HG02852 (cell line): ENCODE results near the gene TRIM64.
"Not testable (repeated sequence)": the region's sequence is repeated elsewhere in the genome, so short reads cannot be mapped to it uniquely, and the experiment has no call there.

Experiments used
- ATAC-seq: cut with Tn5 transposase; IDR thresholded peaks from one replicate; pipeline ENCODE4 v1.9.1; 2021; ENCODE audit warnings: mild to moderate bottlenecking, moderate library complexity; ENCODE audit not compliant: unreplicated experiment

TRIM64 gene, protein sequence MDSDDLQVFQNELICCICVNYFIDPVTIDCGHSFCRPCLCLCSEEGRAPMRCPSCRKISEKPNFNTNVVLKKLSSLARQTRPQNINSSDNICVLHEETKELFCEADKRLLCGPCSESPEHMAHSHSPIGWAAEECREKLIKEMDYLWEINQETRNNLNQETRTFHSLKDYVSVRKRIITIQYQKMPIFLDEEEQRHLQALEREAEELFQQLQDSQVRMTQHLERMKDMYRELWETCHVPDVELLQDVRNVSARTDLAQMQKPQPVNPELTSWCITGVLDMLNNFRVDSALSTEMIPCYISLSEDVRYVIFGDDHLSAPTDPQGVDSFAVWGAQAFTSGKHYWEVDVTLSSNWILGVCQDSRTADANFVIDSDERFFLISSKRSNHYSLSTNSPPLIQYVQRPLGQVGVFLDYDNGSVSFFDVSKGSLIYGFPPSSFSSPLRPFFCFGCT

DNA sequence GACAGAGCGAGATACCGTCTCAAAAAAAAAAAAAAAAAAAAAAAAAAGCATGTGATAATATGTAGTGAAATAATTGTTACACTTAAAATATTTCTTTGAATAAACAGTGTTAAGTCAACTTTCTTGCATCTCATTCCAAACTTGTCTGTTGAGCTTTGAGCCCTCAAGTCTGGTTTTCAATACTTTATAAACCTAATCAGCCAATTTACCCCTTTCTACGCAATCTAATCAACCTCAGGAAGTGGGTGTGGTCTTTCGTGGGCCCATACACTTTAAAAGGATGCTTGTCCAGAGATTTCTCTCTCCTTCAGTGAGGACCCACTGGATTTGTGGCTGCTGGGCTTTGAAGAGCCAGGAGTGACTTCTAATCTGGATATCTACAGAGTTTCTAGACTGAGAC, at the start of gene TRIM64:
TRIM64 (plus strand) TSS at position 301 of the 400 bp plus-strand sequence. CDS start 2,467 bp downstream, outside the sequence.
- ATAC-seq = not testable (repeated sequence)

DNA sequence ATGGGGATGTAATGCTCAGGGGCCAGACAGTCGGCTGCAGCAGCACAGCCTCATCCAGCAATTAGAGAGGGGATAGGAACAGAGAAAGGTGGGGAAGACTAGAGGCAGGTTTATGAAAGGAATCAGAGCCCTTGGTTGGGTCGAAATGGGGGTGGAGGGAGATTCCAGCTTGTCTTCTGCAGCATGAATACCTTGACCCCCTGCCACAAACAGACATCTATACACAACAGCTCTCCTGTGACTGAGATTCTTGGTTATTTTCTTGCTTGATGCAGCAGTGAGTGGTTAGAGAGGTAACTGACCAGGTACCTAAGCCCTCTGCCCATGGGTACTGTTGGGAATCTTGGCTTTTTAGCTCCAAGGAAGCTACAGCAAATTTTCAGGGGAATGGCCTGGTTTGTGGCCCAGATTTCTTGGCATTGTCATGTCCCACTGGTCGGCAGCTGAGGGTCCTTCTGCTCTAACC, 43.6 kb upstream of the TRIM64 start, which contains the start of gene TRIM49D1:
TRIM49D1 (minus strand) TSS at position 51 of the 466 bp plus-strand sequence. CDS start 4,535 bp downstream, outside the sequence.
- ATAC-seq = no peak

DNA sequence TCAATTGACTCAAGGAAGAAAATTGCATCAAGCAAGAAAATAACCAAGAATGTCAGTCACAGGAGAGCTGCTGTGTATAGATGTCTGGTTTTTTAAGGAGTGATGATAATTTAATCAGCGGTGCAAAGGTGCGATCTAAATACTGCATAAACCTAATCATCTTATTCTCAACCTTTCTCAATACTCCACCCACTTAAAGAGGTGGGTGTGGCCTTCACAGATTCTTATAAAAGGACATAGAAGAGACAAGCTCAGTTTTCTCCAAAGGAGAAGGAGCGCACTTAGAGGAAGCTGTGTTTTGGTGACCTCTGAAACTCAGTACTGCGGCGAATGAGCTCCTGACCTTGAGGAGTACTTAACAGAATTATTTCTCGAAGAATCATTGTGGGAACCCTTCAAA, 42.1 kb upstream of the TRIM64 start, which contains the start of gene TRIM49D2:
TRIM49D2 (plus strand) TSS at position 301 of the 400 bp plus-strand sequence. CDS start 2,698 bp downstream, outside the sequence.
- not testable (repeated sequence) for ATAC-seq

DNA sequence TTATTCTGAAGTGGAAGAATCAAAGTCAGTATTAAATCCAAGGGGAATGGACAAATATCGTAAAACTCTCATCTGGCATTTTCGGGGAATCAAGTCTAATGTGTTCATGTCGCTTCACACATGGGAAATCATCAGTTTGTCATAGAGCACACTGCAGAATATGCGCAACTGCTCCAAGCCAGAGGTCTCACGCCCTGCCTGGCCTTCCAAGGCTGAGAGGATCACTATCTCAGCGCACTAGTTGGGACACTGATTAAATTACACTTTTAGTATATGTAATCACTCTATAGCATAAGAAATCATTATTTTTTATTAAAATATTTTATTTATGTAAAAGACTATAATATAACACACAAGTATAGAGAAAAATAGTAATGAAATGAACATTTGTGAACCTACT, 5.0 kb upstream of the TRIM64 start:
- ATAC-seq = not testable (repeated sequence)
